Sigmoid colon (tissue), 4 donors: ENCODE measurements around the gene EPB41L4B.

Experiments
- CTCF ChIP-seq, 4 experiments: fragments of 450-650 bp in 3 of 4; fragments of 200-600 bp in 1 of 4; IDR thresholded peaks; one replicate each; pipeline ENCODE4 v1.5.1; 2016 to 2019; ENCODE audit warnings: antibody characterized with exemption in 4 of 4, mild to moderate bottlenecking in 3 of 4, moderate library complexity in 2 of 4
- EP300 ChIP-seq, 4 donors: sonication (generic); formaldehyde crosslinking; IDR thresholded peaks; one replicate each; pipeline ENCODE4 v1.6.1; 2017; ENCODE audit warnings: antibody characterized with exemption in 4 of 4
- POLR2A ChIP-seq, 2 donors: fragments of 450-650 bp; IDR thresholded peaks; one replicate each; pipeline ENCODE4 v1.6.1; 2016; ENCODE audit warnings: antibody characterized with exemption in 2 of 2, mild to moderate bottlenecking in 2 of 2, moderate library complexity in 2 of 2

GRCh38 chr9:109310486-109310901 is 10.4 kb downstream of the EPB41L4B start:
- TF ChIP-seq CTCF (IDR thresholded peaks at IDR 0.05) (no peak), POLR2A (IDR thresholded peaks at IDR 0.05) (no peak), EP300 (IDR thresholded peaks at IDR 0.05) (no peak)
